GM12865 (cell line): Measurements from ENCODE around the gene DENND5B.

Experiments
- DNase-seq: peaks from one replicate; pipeline ENCODE4 v3.0.0; 2010; ENCODE audit warnings: low read depth
- H3K4me3 ChIP-seq: 2 replicates; pipeline ENCODE4 v1.5.1; 2011; ENCODE audit warnings: mild to moderate bottlenecking, low read depth, low read length, control low read depth
- CTCF ChIP-seq: IDR thresholded peaks from 2 replicates; pipeline ENCODE4 v1.5.1; 2011; ENCODE audit warnings: low read length, control low read depth, low read depth, inconsistent platforms; ENCODE audit not compliant: insufficient read depth; ENCODE audit errors: missing control alignments

DENND5B gene

GRCh38 chr12:31519511-31519910 is 71.4 kb downstream of the DENND5B start:
- no peak overlapping the region for H3K4me3 ChIP-seq

GRCh38 chr12:31518680-31519227 is 72.2 kb downstream of the DENND5B start:
- no peak for DNase-seq
- no peak for TF ChIP-seq CTCF
- H3K4me3 ChIP-seq = no peak overlapping the region

More at GRCh38 chr12:31519511-31519910, 71.4 kb downstream of the DENND5B start:
- TF ChIP-seq CTCF = no peak
- DNase-seq = no peak

- no peak for DNase-seq
- no peak overlapping the region for H3K4me3 ChIP-seq
- TF ChIP-seq CTCF = no peak
Observed at GRCh38 chr12:31517994-31518393, 72.9 kb downstream of the DENND5B start.

- no peak overlapping the region for H3K4me3 ChIP-seq
- no peak for DNase-seq
- no peak for TF ChIP-seq CTCF
Observed at GRCh38 chr12:31516702-31517101, 74.2 kb downstream of the DENND5B start.

- H3K4me3 ChIP-seq = no peak overlapping the region
- no peak for DNase-seq
- no peak for TF ChIP-seq CTCF
Observed at GRCh38 chr12:31514912-31515311, 76.0 kb downstream of the DENND5B start.

GRCh38 chr12:31510034-31510433 is 80.9 kb downstream of the DENND5B start:
- H3K4me3 ChIP-seq = no peak overlapping the region
- no peak for TF ChIP-seq CTCF
- DNase-seq = no peak

GRCh38 chr12:31508436-31509150 is 82.3 kb downstream of the DENND5B start:
- no peak for DNase-seq
- H3K4me3 ChIP-seq = no peak overlapping the region
- no peak for TF ChIP-seq CTCF
